Measurements from ENCODE around the gene SLC4A2. TPM values are rescaled to one million over a fixed set of nuclear protein-coding genes. Genes with fewer than 3 reads are reported as not detected.

Gene SLC4A2
- total RNA-seq, 6 experiments from 2014 or later = 74.0 to 140 (median 106) TPM

DNA sequence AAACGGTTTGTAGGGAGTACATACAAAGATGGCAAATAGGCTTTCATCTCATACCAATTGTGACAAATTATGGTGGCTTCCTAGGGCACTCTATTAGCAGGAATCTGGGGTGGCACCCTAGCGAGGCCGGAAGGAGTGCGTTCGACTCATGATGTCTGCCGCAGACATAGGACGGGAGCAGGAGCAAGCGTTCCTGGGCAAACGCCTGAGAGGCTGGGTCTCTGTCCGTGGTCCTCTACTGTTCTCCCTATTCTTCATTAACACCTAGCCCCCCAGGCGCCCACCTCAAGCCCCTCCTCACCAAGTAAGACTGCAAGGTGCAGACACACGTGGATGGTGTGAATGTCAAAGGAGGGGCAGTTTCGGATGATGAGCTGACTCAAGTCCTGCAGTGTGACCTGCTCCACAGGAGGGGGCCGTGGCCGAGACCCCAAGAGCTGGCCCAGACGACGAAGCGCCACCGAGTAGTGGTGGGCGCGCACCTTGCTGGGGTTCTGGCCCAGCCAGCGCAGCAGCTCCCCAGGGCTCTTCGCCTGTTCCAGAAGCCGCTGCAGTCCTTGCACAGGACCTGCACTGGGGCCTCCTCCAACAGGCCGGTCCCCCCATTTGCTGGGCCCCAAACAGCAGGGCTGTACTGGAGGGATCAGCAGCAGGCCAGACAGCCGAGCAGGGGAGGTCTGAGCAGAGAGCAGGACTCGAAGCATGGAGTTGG lies 20.0 kb downstream of the SLC4A2 start:
- TF ChIP-seq CTCF (IDR thresholded peaks at IDR 0.05) = no peak
- no peak for TF ChIP-seq POLR2A (IDR thresholded peaks at IDR 0.05)
- Histone ChIP-seq H3K4me3 (peak overlapping the region; percentile 83 to 99 (median 93)), H3K27ac (no peak overlapping the region), H3K4me1 (peaks cover 0 to 27% (median 10%) of the 10 kb centered on the region in 4 donors), H3K36me3 (peaks cover 0 to 19% (median 9%) of the 10 kb centered on the region in 4 donors), H3K27me3 (no peaks in the 10 kb centered on the region), H3K9me3 (no peaks in the 10 kb centered on the region)
- intact Hi-C loops (cut with DNase I) = no loop called here
- ATAC-seq (no peak), DNase-seq (peak in 1 of 3 donors; percentile 45)
- 63% methylated on average over 1 of the region's 27 CpGs for WGBS (ENCODE audit: insufficient coverage, low coverage, low lambda C conversion rate, missing lambda C conversion rate)

GRCh38 chr7:151080067-151080521 lies 20.7 kb downstream of the SLC4A2 start:
- Histone ChIP-seq H3K36me3 (peaks cover 0 to 12% (median 4%) of the 10 kb centered on the region in 4 donors), H3K4me3 (peak overlapping the region; percentile 83 to 99 (median 93)), H3K9me3 (no peaks in the 10 kb centered on the region), H3K27ac (peak overlapping the region; percentile 80 to 91 (median 90)), H3K4me1 (peaks cover 0 to 31% (median 10%) of the 10 kb centered on the region in 4 donors), H3K27me3 (no peaks in the 10 kb centered on the region)
- intact Hi-C loops (cut with DNase I) = no loop called here
- peak in 3 of 4 donors; percentile 0 to 3 (median 0) for ATAC-seq
- 4% methylated on average over 7 of the region's 31 CpGs for WGBS (ENCODE audit: insufficient coverage, low coverage, low lambda C conversion rate, missing lambda C conversion rate)
- no peak for TF ChIP-seq POLR2A (IDR thresholded peaks at IDR 0.05)
- no peak for TF ChIP-seq CTCF (IDR thresholded peaks at IDR 0.05)
- DNase-seq = no peak

GRCh38 chr7:151080522-151081169 lies 21.3 kb downstream of the SLC4A2 start, which contains the start of gene FASTK:
TSS of gene FASTK (minus strand) at chr7:151080809. CDS start at chr7:151080766, 43 bp downstream.
- Histone ChIP-seq H3K27me3 (no peaks in the 10 kb centered on the region), H3K9me3 (no peaks in the 10 kb centered on the region), H3K27ac (peak within 1 kb of the TSS; percentile 80 to 91 (median 90)), H3K4me1 (peaks cover 0 to 34% (median 14%) of the 10 kb centered on the region in 4 donors), H3K4me3 (peak within 1 kb of the TSS; percentile 83 to 99 (median 93)), H3K36me3 (peaks cover 0 to 7% (median 2%) of the 10 kb centered on the region in 4 donors)
- TF ChIP-seq POLR2A (IDR thresholded peaks at IDR 0.05) (peak; percentile 67), CTCF (IDR thresholded peaks at IDR 0.05) (no peak)
- intact Hi-C loops (cut with DNase I) = no loop called here
- peak; percentile 76 to 88 (median 84) for ATAC-seq
- peak; percentile 94 to 95 (median 95) for DNase-seq
- 0% methylated on average over 7 of the region's 66 CpGs for WGBS (ENCODE audit: insufficient coverage, low coverage, low lambda C conversion rate, missing lambda C conversion rate)

- peak; percentile 3 for TF ChIP-seq POLR2A (IDR thresholded peaks at IDR 0.05)
- TF ChIP-seq CTCF (IDR thresholded peaks at IDR 0.05) = no peak
- intact Hi-C loops (cut with DNase I) = no loop called here
- peak overlapping the region; percentile 80 to 91 (median 90) for H3K27ac ChIP-seq
- ATAC-seq (peak; percentile 4 to 60 (median 54)), DNase-seq (peak; percentile 61 to 85 (median 83))
- WGBS (ENCODE audit: insufficient coverage, low coverage, low lambda C conversion rate, missing lambda C conversion rate) = 14% methylated on average over 21 of the region's 64 CpGs
- peak overlapping the region; percentile 83 to 99 (median 93) for H3K4me3 ChIP-seq
- no peaks in the 10 kb centered on the region for H3K9me3 ChIP-seq
- H3K4me1 ChIP-seq = peaks cover 0 to 37% (median 16%) of the 10 kb centered on the region in 4 donors
- H3K27me3 ChIP-seq = no peaks in the 10 kb centered on the region
- H3K36me3 ChIP-seq = peaks cover 0 to 3% (median 0%) of the 10 kb centered on the region in 4 donors
Observed at GRCh38 chr7:151081170-151082101, 22.0 kb downstream of the SLC4A2 start.

All from right lobe of liver (tissue), 6 donors.